ENCODE measurements around the gene TMEM42. TPM values are rescaled to one million over a fixed set of nuclear protein-coding genes. Genes with fewer than 3 reads are reported as not detected.

Gene TMEM42
- total and polyA plus RNA-seq, 10 of the 15 experiments (the other 5 are each of a cell fraction or from before 2014, with no cell fraction given) = 5.0 to 20.5 (median 12.2) TPM

- TF ChIP-seq IRF5 (IDR thresholded peaks at IDR 0.05; ENCODE audit: borderline replicate concordance) = no peak
Observed at GRCh38 chr3:44886561-44886960, 24.8 kb downstream of the TMEM42 start (continued).

GRCh38 chr3:44887101-44887500 is 25.4 kb downstream of the TMEM42 start:
- no peak for TF ChIP-seq REST (IDR thresholded peaks at IDR 0.05; ENCODE audit: low read depth, low read length)
- TF ChIP-seq RAD51 (IDR thresholded peaks at IDR 0.05) = no peak
- TF ChIP-seq SIN3A (IDR thresholded peaks at IDR 0.05; ENCODE audit: low read depth, low read length) = no peak
- TF ChIP-seq FOXM1 (IDR thresholded peaks at IDR 0.05; ENCODE audit: low read depth, low read length) = no peak
- TF ChIP-seq EZH2 (IDR thresholded peaks at IDR 0.05; ENCODE audit: borderline replicate concordance, control insufficient read depth, low read depth, low read length) = no peak
- TF ChIP-seq LARP7 (IDR thresholded peaks at IDR 0.05) = no peak
- no peak for TF ChIP-seq CEBPZ (IDR thresholded peaks at IDR 0.05; ENCODE audit: low read depth, low read length)
- Histone ChIP-seq H3K9ac (ENCODE audit: control insufficient read depth, insufficient read depth, low read length) (no peak overlapping the region), H3K9me3 (replicated peaks; ENCODE audit: control insufficient read depth, insufficient read depth, low read length) (no peaks in the 10 kb centered on the region), H3K27me3 (replicated peaks in 1 of 2; ENCODE audit: control insufficient read depth in 2 of 2, insufficient read depth in 2 of 2, low read length in 1 of 2) (no peaks in the 10 kb centered on the region), H4K20me1 (ENCODE audit: control insufficient read depth, insufficient read depth) (no peaks in the 10 kb centered on the region), H3K4me1 (ENCODE audit: control insufficient read depth, insufficient read depth, low read length) (no peaks in the 10 kb centered on the region), H3K36me3 (ENCODE audit: control insufficient read depth in 2 of 2, insufficient read depth in 2 of 2, low read length in 1 of 2) (no peaks in the 10 kb centered on the region), H3K79me2 (ENCODE audit: control insufficient read depth, insufficient read depth, low read length) (no peaks in the 10 kb centered on the region), H3K4me2 (ENCODE audit: control insufficient read depth, insufficient read depth) (no peak overlapping the region), H2AFZ (ENCODE audit: control insufficient read depth, low read depth, low read length) (no peak overlapping the region), H3K4me3 (no peak overlapping the region), H3K27ac (ENCODE audit: control insufficient read depth, insufficient read depth) (no peak overlapping the region)
- ChIA-PET SMC1A (ENCODE audit: uncharacterized antibody, unreplicated experiment) (interaction anchor here (1.3 kb wide), 1 partner anchor 11 kb away, joined by 4 read pairs; no protein-coding TSS in a partner anchor), CTCF (no interaction called here), RAD21 (ENCODE audit: unreplicated experiment) (no interaction called here), POLR2A (no interaction called here)
- intact Hi-C loops (cut with micrococcal nuclease; ENCODE audit: unreplicated experiment) (no loop called here), in situ Hi-C loops (cut with MboI) (no loop called here)
- DNase-seq (ENCODE audit: low read depth, low spot score) (no peak), ATAC-seq (no peak), FAIRE-seq (no peak)
- no TSS peak for BruUV-seq (replicated peaks)
- WGBS (ENCODE audit: insufficient coverage, insufficient replicate concordance, low lambda C conversion rate, missing lambda C conversion rate) = 16% methylated on average over 7 of the region's 7 CpGs

All from GM12878 (cell line).